Spinal cord (tissue), 10 donors: ENCODE data around the gene MIGA2. TPM values are rescaled to one million over a fixed set of nuclear protein-coding genes. Genes with fewer than 3 reads are reported as not detected.

Source experiments
- DNase-seq, 6 donors: peaks; one replicate each; pipeline versions ENCODE4 v3.0.0 to v3.0.0-alpha.2; 2013 to 2015; ENCODE audit warnings: low spot score in 6 of 6, low read depth in 4 of 6
- H3K27ac ChIP-seq: one replicate; pipeline ENCODE4 v1.5.1; 2013; ENCODE audit warnings: low read depth, low read length, control low read depth
- H3K27me3 ChIP-seq: one replicate; pipeline ENCODE4 v1.6.1; 2013; ENCODE audit warnings: low read length; ENCODE audit not compliant: control insufficient read depth, insufficient read depth
- H3K36me3 ChIP-seq: one replicate; pipeline ENCODE4 v1.6.1; 2013; ENCODE audit warnings: low read length; ENCODE audit not compliant: control insufficient read depth, insufficient read depth
- H3K4me1 ChIP-seq: one replicate; pipeline ENCODE4 v1.6.1; 2013; ENCODE audit warnings: low read length; ENCODE audit not compliant: control insufficient read depth, insufficient read depth
- H3K4me3 ChIP-seq: one replicate; pipeline ENCODE4 v1.5.1; 2013; ENCODE audit warnings: low read depth, low read length, control low read depth
- H3K9me3 ChIP-seq: one replicate; pipeline ENCODE4 v1.6.1; 2013; ENCODE audit warnings: low read length; ENCODE audit not compliant: control insufficient read depth, insufficient read depth
- WGBS: methylation state at CpG from one replicate; pipeline ENCODE4 v1.1.5; 2013; ENCODE audit warnings: missing lambda C conversion rate; ENCODE audit not compliant: insufficient coverage; 5-methylcytosine and 5-hydroxymethylcytosine counted together
- polyA plus RNA-seq, 2 donors: library from polyadenylated mRNA; unstranded; fragments of 120-200 nt; gene quantifications; one replicate each; pipeline ENCODE4 v1.2.1, GENCODE V29; 2013; ENCODE audit not compliant: insufficient read length in 2 of 2
- total RNA-seq, 2 donors: library from RNA; depleted of rRNA in 1 of 2; stranded (reverse); fragments of 120-200 nt in 1 of 2; fragments of >200 nt in 1 of 2; gene quantifications; one replicate each; pipeline versions ENCODE4 v1.2.3 to v1.2.4, GENCODE V29; 2013 to 2014
- donor health status: healthy.

The MIGA2 gene
- total and polyA plus RNA-seq, 4 donors: 21.2 to 35.6 (median 26.9) TPM

GRCh38 chr9:129078691-129079503 is 42.5 kb downstream of the MIGA2 start:
- Histone ChIP-seq H3K4me3 (no peak overlapping the region), H3K27ac (no peak overlapping the region), H3K9me3 (no peaks in the 10 kb centered on the region), H3K27me3 (no peaks in the 10 kb centered on the region), H3K36me3 (peaks cover 14% of the 10 kb centered on the region), H3K4me1 (peaks cover 26% of the 10 kb centered on the region)
- no peak for DNase-seq
- 86% methylated on average over 18 of the region's 18 CpGs for WGBS

- peaks cover 23% of the 10 kb centered on the region for H3K36me3 ChIP-seq
- no peak overlapping the region for H3K4me3 ChIP-seq
- 98% methylated on average over 11 of the region's 13 CpGs for WGBS
- peaks cover 26% of the 10 kb centered on the region for H3K4me1 ChIP-seq
- H3K9me3 ChIP-seq: no peaks in the 10 kb centered on the region
- DNase-seq: no peak
- no peak overlapping the region for H3K27ac ChIP-seq
- no peaks in the 10 kb centered on the region for H3K27me3 ChIP-seq
Measured at GRCh38 chr9:129079829-129080228, 43.4 kb downstream of the MIGA2 start.

GRCh38 chr9:129080298-129080600 is 43.8 kb downstream of the MIGA2 start:
- peak overlapping the region; percentile 87 for H3K4me3 ChIP-seq
- 3% methylated on average over 9 of the region's 12 CpGs for WGBS
- no peak overlapping the region for H3K27ac ChIP-seq

GRCh38 chr9:129080601-129081387 is 44.4 kb downstream of the MIGA2 start, which contains the start of gene DOLPP1:
DOLPP1 (plus strand) TSS chr9:129081111; CDS start chr9:129081132, 21 bp downstream.
- peak within 1 kb of the TSS; percentile 92 for H3K27ac ChIP-seq
- peaks cover 26% of the 10 kb centered on the region for H3K4me1 ChIP-seq
- H3K9me3 ChIP-seq: no peaks in the 10 kb centered on the region
- peaks cover 33% of the 10 kb centered on the region for H3K36me3 ChIP-seq
- H3K4me3 ChIP-seq: peak within 1 kb of the TSS; percentile 87
- under 1% methylated on average over 70 of the region's 70 CpGs for WGBS
- no peaks in the 10 kb centered on the region for H3K27me3 ChIP-seq
- DNase-seq: peak; percentile 93 to 100 (median 98)

More at GRCh38 chr9:129080298-129080600, 43.8 kb downstream of the MIGA2 start:
- Histone ChIP-seq H3K9me3 (no peaks in the 10 kb centered on the region), H3K4me1 (peaks cover 26% of the 10 kb centered on the region), H3K36me3 (peaks cover 28% of the 10 kb centered on the region), H3K27me3 (no peaks in the 10 kb centered on the region)
- DNase-seq: no peak

- DNase-seq: no peak
- peaks cover 26% of the 10 kb centered on the region for H3K4me1 ChIP-seq
Measured at GRCh38 chr9:129081388-129081904, 45.0 kb downstream of the MIGA2 start.

GRCh38 chr9:129084087-129084486 is 47.7 kb downstream of the MIGA2 start:
- peaks cover 26% of the 10 kb centered on the region for H3K4me1 ChIP-seq
- no peak overlapping the region for H3K27ac ChIP-seq
- H3K9me3 ChIP-seq: no peaks in the 10 kb centered on the region
- 92% methylated on average over 7 of the region's 7 CpGs for WGBS
- peaks cover 58% of the 10 kb centered on the region for H3K36me3 ChIP-seq
- H3K27me3 ChIP-seq: no peaks in the 10 kb centered on the region
- no peak for DNase-seq
- H3K4me3 ChIP-seq: no peak overlapping the region

More at GRCh38 chr9:129081388-129081904, 45.0 kb downstream of the MIGA2 start:
- no peaks in the 10 kb centered on the region for H3K9me3 ChIP-seq
- peak overlapping the region; percentile 87 for H3K4me3 ChIP-seq
- 4% methylated on average over 28 of the region's 30 CpGs for WGBS
- no peaks in the 10 kb centered on the region for H3K27me3 ChIP-seq
- peak overlapping the region; percentile 92 for H3K27ac ChIP-seq
- peaks cover 34% of the 10 kb centered on the region for H3K36me3 ChIP-seq

GRCh38 chr9:129089246-129089645 is 52.8 kb downstream of the MIGA2 start:
- H3K4me3 ChIP-seq: no peak overlapping the region
- no peaks in the 10 kb centered on the region for H3K9me3 ChIP-seq
- 92% methylated on average over 15 of the region's 15 CpGs for WGBS
- H3K27ac ChIP-seq: no peak overlapping the region
- H3K4me1 ChIP-seq: no peaks in the 10 kb centered on the region
- no peaks in the 10 kb centered on the region for H3K27me3 ChIP-seq
- peaks cover 76% of the 10 kb centered on the region for H3K36me3 ChIP-seq
- no peak for DNase-seq

GRCh38 chr9:129093602-129094386 is 57.4 kb downstream of the MIGA2 start:
- Histone ChIP-seq H3K4me3 (no peak overlapping the region), H3K36me3 (peaks cover 74% of the 10 kb centered on the region), H3K27me3 (no peaks in the 10 kb centered on the region), H3K9me3 (no peaks in the 10 kb centered on the region), H3K4me1 (no peaks in the 10 kb centered on the region), H3K27ac (no peak overlapping the region)
- DNase-seq: no peak
- 80% methylated on average over 15 of the region's 20 CpGs for WGBS
